ENCODE results near the gene GNG12. TPM values are rescaled to one million over a fixed set of nuclear protein-coding genes. Genes with fewer than 3 reads are reported as not detected.
A peak's percentile ranks its signal among the peaks of the same experiment; 100 is the strongest.

Gene GNG12
- polyA plus RNA-seq, 1 experiment = 185 TPM

GRCh38 chr1:67844988-67845387, 11.7 kb upstream of the GNG12 start:
- POLR2A ChIA-PET = no interaction called here
- no peaks in the 10 kb centered on the region for H3K9me3 ChIP-seq (ENCODE audit: control insufficient read depth, insufficient read depth, low read length)
- H3K27ac ChIP-seq (ENCODE audit: low read depth, low read length) = no peak overlapping the region
- TF ChIP-seq CTCF (IDR thresholded peaks at IDR 0.05; ENCODE audit: low read depth, low read length) = no peak
- no peaks in the 10 kb centered on the region for H3K27me3 ChIP-seq (ENCODE audit: control insufficient read depth, insufficient read depth, low read length)
- H3K4me3 ChIP-seq (ENCODE audit: low read depth, low read length) = no peak overlapping the region
- CTCF ChIA-PET = interaction anchor here (1.0 to 1.2 kb wide), 5 partner anchors 9 to 275 kb away, joined by 3 to 9 read pairs (median 4); no protein-coding TSS in a partner anchor
- no peak for DNase-seq (ENCODE audit: low read depth, low spot score)

GRCh38 chr1:67843746-67844145, 10.5 kb upstream of the GNG12 start:
- TF ChIP-seq CTCF (IDR thresholded peaks at IDR 0.05; ENCODE audit: low read depth, low read length) = no peak
- no peaks in the 10 kb centered on the region for H3K27me3 ChIP-seq (ENCODE audit: control insufficient read depth, insufficient read depth, low read length)
- ChIA-PET POLR2A (no interaction called here), CTCF (interaction anchor here (1.0 kb wide), 1 partner anchor 77 kb away, joined by 4 read pairs; no protein-coding TSS in a partner anchor)
- DNase-seq (ENCODE audit: low read depth, low spot score) = no peak
- no peaks in the 10 kb centered on the region for H3K9me3 ChIP-seq (ENCODE audit: control insufficient read depth, insufficient read depth, low read length)
- no peak overlapping the region for H3K27ac ChIP-seq (ENCODE audit: low read depth, low read length)
- no peak overlapping the region for H3K4me3 ChIP-seq (ENCODE audit: low read depth, low read length)

- no peak for TF ChIP-seq CTCF (IDR thresholded peaks at IDR 0.05; ENCODE audit: low read depth, low read length)
- POLR2A ChIA-PET = no interaction called here
- Histone ChIP-seq H3K9me3 (ENCODE audit: control insufficient read depth, insufficient read depth, low read length) (no peaks in the 10 kb centered on the region), H3K4me3 (ENCODE audit: low read depth, low read length) (no peak overlapping the region), H3K27me3 (ENCODE audit: control insufficient read depth, insufficient read depth, low read length) (no peaks in the 10 kb centered on the region), H3K27ac (ENCODE audit: low read depth, low read length) (no peak overlapping the region)
- CTCF ChIA-PET = interaction anchor here (1.0 kb wide), 1 partner anchor 77 kb away, joined by 4 read pairs; no protein-coding TSS in a partner anchor
- DNase-seq (ENCODE audit: low read depth, low spot score) = no peak
Measured at GRCh38 chr1:67843331-67843730, 10.1 kb upstream of the GNG12 start.

- DNase-seq (ENCODE audit: low read depth, low spot score) = peak; percentile 69
- no peaks in the 10 kb centered on the region for H3K27me3 ChIP-seq (ENCODE audit: control insufficient read depth, insufficient read depth, low read length)
- CTCF ChIA-PET = interaction anchor here (1.3 to 4.6 kb wide), 5 partner anchors 10 to 308 kb away, joined by 4 to 23 read pairs (median 6); no protein-coding TSS in a partner anchor
- no peak for TF ChIP-seq CTCF (IDR thresholded peaks at IDR 0.05; ENCODE audit: low read depth, low read length)
- peak overlapping the region; percentile 22 for H3K27ac ChIP-seq (ENCODE audit: low read depth, low read length)
- H3K9me3 ChIP-seq (ENCODE audit: control insufficient read depth, insufficient read depth, low read length) = no peaks in the 10 kb centered on the region
- POLR2A ChIA-PET = interaction anchor here (0.9 to 1.0 kb wide), 2 partner anchors 9 to 74 kb away, joined by 4 read pairs; no protein-coding TSS in a partner anchor
- no peak overlapping the region for H3K4me3 ChIP-seq (ENCODE audit: low read depth, low read length)
Measured at GRCh38 chr1:67840449-67840848, 7.2 kb upstream of the GNG12 start.

GRCh38 chr1:67839826-67840225, 6.6 kb upstream of the GNG12 start:
- ChIA-PET CTCF (interaction anchor here (1.3 to 4.6 kb wide), 6 partner anchors 10 to 307 kb away, joined by 3 to 23 read pairs (median 6); no protein-coding TSS in a partner anchor), POLR2A (interaction anchor here (0.9 to 1.0 kb wide), 2 partner anchors 8 to 74 kb away, joined by 4 read pairs; no protein-coding TSS in a partner anchor)
- no peak for DNase-seq (ENCODE audit: low read depth, low spot score)
- H3K9me3 ChIP-seq (ENCODE audit: control insufficient read depth, insufficient read depth, low read length) = no peaks in the 10 kb centered on the region
- no peak overlapping the region for H3K27ac ChIP-seq (ENCODE audit: low read depth, low read length)
- no peaks in the 10 kb centered on the region for H3K27me3 ChIP-seq (ENCODE audit: control insufficient read depth, insufficient read depth, low read length)
- TF ChIP-seq CTCF (IDR thresholded peaks at IDR 0.05; ENCODE audit: low read depth, low read length) = no peak
- no peak overlapping the region for H3K4me3 ChIP-seq (ENCODE audit: low read depth, low read length)

All from AG04450 (cell line).